Lung (tissue), 12 donors: Measurements from ENCODE around the gene ILK. TPM values are rescaled to one million over a fixed set of nuclear protein-coding genes. Genes with fewer than 3 reads are reported as not detected.

ENCODE experiments used
- ATAC-seq: fragments of 200-7000 bp; cut with Tn5 transposase; one replicate; pipeline ENCODE4 v1.9.1; 2020; ENCODE audit warnings: moderate number of reproducible peaks; ENCODE audit not compliant: insufficient read depth, low FRiP score
- DNase-seq, 3 donors: peaks; one replicate each; pipeline ENCODE4 v3.0.0-alpha.2; 2013 to 2017
- H3K27ac ChIP-seq, 2 donors: one replicate each; pipeline ENCODE4 v1.5.1; 2013; ENCODE audit warnings: mild to moderate bottlenecking in 2 of 2, moderate library complexity in 2 of 2, control low read depth in 1 of 2, inconsistent platforms in 1 of 2, low read depth in 1 of 2, low read length in 1 of 2
- H3K27me3 ChIP-seq, 3 donors: one replicate each; pipeline ENCODE4 v1.5.1; 2013; ENCODE audit warnings: low read length in 2 of 3; ENCODE audit not compliant: control insufficient read depth in 3 of 3, insufficient read depth in 3 of 3
- H3K36me3 ChIP-seq, 4 donors: one replicate each; pipeline ENCODE4 v1.5.1; 2013; ENCODE audit warnings: low read length in 4 of 4, mild to moderate bottlenecking in 1 of 4, moderate library complexity in 1 of 4; ENCODE audit not compliant: control insufficient read depth in 4 of 4, insufficient read depth in 4 of 4
- H3K4me1 ChIP-seq, 5 donors: one replicate each; pipeline ENCODE4 v1.5.1; 2013; ENCODE audit warnings: low read length in 5 of 5, mild to moderate bottlenecking in 2 of 5, moderate library complexity in 1 of 5; ENCODE audit not compliant: control insufficient read depth in 5 of 5, insufficient read depth in 5 of 5
- H3K4me3 ChIP-seq: one replicate; pipeline ENCODE4 v1.5.1; 2013; ENCODE audit warnings: mild to moderate bottlenecking, control low read depth, moderate library complexity
- H3K9ac ChIP-seq, 2 donors: one replicate each; pipeline ENCODE4 v1.5.1; 2013; ENCODE audit warnings: low read length in 2 of 2, control low read depth in 1 of 2; ENCODE audit not compliant: insufficient read depth in 1 of 2
- H3K9me3 ChIP-seq, 4 donors: one replicate each; pipeline ENCODE4 v1.5.1; 2013; ENCODE audit warnings: low read length in 3 of 4, mild to moderate bottlenecking in 1 of 4, moderate library complexity in 1 of 4; ENCODE audit not compliant: control insufficient read depth in 4 of 4, insufficient read depth in 3 of 4
- CTCF ChIP-seq: IDR thresholded peaks from 2 replicates; pipeline ENCODE4 v1.5.1; 2012; ENCODE audit warnings: mild to moderate bottlenecking; ENCODE audit errors: control extremely low read depth, extremely low read depth
- WGBS, 2 donors: extraction: QIAGEN DNeasy Blood & Tissue Kit; methylation state at CpG; one replicate each; pipeline ENCODE4 v1.1.7; 2013; 5-methylcytosine and 5-hydroxymethylcytosine counted together
- polyA plus RNA-seq, 2 donors: library from polyadenylated mRNA; stranded (reverse); fragments of 200-250 nt; gene quantifications; one replicate each; pipeline ENCODE4 v1.2.1, GENCODE V29; 2013
- total RNA-seq, 2 donors: library from RNA; depleted of rRNA in 1 of 2; stranded (reverse); fragments of >200 nt in 1 of 2; gene quantifications; one replicate each; pipeline ENCODE4 v1.2.1, GENCODE V29; 2014 to 2021
- donor health status: control.
- donor health status: control.
- donor health status: Bipolar disorder and iron deficiency.
- donor health status: healthy.
- donor health status: DM: yes; HTN: yes; CAD: no.

ILK gene
- total and polyA plus RNA-seq, 4 donors = 91.1 to 147 (median 136) TPM

GRCh38 chr11:6611092-6611962, 7.8 kb downstream of the ILK start:
- no peak for TF ChIP-seq CTCF
- Histone ChIP-seq H3K27ac (peak overlapping the region; percentile 80 to 96), H3K4me3 (peak overlapping the region; percentile 85), H3K9ac (peak overlapping the region in 1 of 2 donors; percentile 73), H3K27me3 (no peaks in the 10 kb centered on the region), H3K9me3 (no peaks in the 10 kb centered on the region), H3K4me1 (peaks cover 4 to 36% (median 18%) of the 10 kb centered on the region in 5 donors), H3K36me3 (peaks cover 14 to 51% (median 33%) of the 10 kb centered on the region in 4 donors)
- DNase-seq (peak in 2 of 3 donors; percentile 32 to 41), ATAC-seq (no peak)
- 15 to 19% methylated on average over 36 to 39 of the region's 39 CpGs for WGBS, 2 donors

- WGBS, 2 donors = 1% methylated on average over 16 to 36 of the region's 36 CpGs
- peaks cover 14 to 55% (median 33%) of the 10 kb centered on the region in 4 donors for H3K36me3 ChIP-seq
- ATAC-seq = no peak
- no peak for DNase-seq
- no peak for TF ChIP-seq CTCF
- H3K9me3 ChIP-seq = no peaks in the 10 kb centered on the region
- H3K9ac ChIP-seq = no peak overlapping the region
- H3K27me3 ChIP-seq = no peaks in the 10 kb centered on the region
- peaks cover 0 to 31% (median 14%) of the 10 kb centered on the region in 5 donors for H3K4me1 ChIP-seq
- H3K4me3 ChIP-seq = peak overlapping the region; percentile 85
- peak overlapping the region; percentile 80 to 96 for H3K27ac ChIP-seq
Measured at GRCh38 chr11:6611963-6612212, 8.3 kb downstream of the ILK start.

GRCh38 chr11:6612213-6613041, 8.9 kb downstream of the ILK start, which contains the start of gene TAF10:
Gene TAF10 (minus strand): TSS chr11:6612216. CDS start chr11:6612189, 27 bp downstream.
- peak; percentile 40 for TF ChIP-seq CTCF
- peak within 1 kb of the TSS; percentile 63 to 95 for H3K9ac ChIP-seq
- peak within 1 kb of the TSS; percentile 85 for H3K4me3 ChIP-seq
- 0 to 1% methylated on average over 42 to 51 of the region's 51 CpGs for WGBS, 2 donors
- peaks cover 14 to 58% (median 33%) of the 10 kb centered on the region in 4 donors for H3K36me3 ChIP-seq
- peak; percentile 95 for ATAC-seq
- no peaks in the 10 kb centered on the region for H3K27me3 ChIP-seq
- H3K4me1 ChIP-seq = peaks cover 0 to 27% (median 14%) of the 10 kb centered on the region in 5 donors
- H3K9me3 ChIP-seq = no peaks in the 10 kb centered on the region
- peak within 1 kb of the TSS; percentile 80 to 96 for H3K27ac ChIP-seq
- peak; percentile 98 for DNase-seq
